GM19238 (cell line): ENCODE results near the gene COG7.
"Not testable (repeated sequence)": the region's sequence is repeated elsewhere in the genome, so short reads cannot be mapped to it uniquely, and the experiment has no call there.

Experiments used
- DNase-seq: peaks from one replicate; pipeline ENCODE4 v3.0.0; 2011; ENCODE audit warnings: low spot score; ENCODE audit not compliant: insufficient read length

The COG7 gene

DNA sequence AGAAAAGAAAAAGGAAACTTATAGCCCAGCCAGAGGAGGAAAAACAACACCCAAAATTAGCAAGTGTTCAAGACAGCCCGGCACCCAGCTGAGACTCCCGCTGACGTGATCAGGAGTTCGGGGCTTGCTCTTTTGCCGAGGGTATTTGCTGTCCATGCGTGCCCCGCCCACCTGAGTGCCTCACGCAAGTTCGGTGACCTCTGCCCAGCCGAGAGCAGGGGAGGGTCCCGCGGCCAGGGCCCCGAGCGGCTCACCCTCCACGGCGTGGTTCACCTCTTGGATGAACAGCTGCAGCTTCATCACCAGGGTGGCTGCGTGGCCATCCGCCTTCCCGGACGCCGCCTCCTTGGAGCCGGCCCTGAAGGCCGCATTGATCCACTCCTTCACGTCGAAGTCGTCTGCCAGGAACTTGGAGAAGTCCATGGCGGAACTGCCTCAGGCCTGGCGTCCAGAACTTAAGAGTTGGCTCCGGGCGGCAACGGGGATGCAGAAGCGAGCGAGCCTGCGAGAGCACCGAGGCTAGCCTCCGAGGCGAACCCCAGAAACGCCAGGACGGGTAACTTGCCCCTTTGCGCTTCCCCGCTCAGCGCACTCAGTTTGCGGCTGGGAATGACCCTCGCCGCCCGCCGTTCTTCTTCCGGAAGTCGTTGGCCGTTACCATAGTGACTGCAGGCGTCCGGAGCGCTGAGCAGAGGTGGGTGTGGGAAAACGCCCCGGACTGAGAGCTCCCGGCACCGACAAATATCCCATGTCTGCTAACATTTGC is at the start of gene COG7:
COG7 (minus strand) TSS at position 618 of the 766 bp plus-strand sequence; CDS start at position 423, 195 bp downstream.
- peak; percentile 78 for DNase-seq

DNA sequence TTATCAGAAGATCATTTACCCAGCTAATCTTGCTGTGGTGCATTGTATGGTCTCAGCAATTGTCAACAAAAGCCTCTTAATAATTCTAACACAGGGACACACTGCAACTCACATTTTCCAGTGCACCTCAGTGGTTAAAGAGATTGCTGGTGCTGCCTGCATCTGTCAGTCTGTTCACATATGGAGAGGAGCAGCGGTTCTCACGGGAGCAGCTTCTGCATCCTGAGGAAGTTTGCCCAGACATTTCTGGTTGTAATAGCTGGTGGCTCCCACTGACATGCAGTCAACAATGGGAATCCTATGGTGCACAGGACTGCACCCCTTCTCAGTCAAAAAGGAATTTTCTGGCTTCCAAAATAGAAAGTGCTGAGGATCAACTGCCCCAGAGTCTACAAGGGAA is 49.5 kb upstream of the COG7 start:
- no peak for DNase-seq

DNA sequence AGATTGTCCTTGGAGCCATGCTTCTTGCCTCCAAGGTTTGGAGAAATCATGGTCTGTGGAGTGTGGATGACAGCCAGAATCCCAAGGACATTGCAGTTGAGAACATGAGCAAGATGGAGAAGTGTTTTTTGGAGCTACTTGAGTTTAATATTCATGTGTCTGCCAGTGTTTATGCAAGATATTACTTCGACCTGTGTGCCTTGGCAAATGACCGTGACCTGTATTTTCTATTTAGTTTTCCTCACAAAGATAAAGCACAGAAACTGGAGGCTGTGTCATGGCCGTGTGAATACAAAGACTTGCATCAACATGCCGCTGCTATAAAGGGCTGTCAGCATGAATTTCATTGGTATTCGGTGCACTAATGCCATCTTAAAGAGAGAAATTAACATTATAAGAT is 48.3 kb upstream of the COG7 start:
- DNase-seq: no peak

DNA sequence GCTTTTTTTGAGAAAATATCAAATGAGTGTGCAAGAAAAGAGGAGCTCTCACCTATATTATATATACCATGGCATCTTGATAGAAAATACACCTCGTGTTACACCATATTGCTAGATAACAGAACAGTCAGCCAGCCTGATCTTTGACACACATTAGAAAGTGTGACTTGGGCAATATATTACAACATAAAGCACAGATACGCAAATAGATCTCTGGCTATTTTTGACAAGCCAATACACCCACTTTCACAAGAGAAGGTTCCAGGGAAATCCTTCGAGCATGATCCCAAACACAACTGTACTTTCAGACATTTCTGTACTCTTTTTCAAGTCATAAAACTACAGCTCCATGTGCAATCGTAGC is 47.9 kb upstream of the COG7 start:
- DNase-seq: no peak

DNA sequence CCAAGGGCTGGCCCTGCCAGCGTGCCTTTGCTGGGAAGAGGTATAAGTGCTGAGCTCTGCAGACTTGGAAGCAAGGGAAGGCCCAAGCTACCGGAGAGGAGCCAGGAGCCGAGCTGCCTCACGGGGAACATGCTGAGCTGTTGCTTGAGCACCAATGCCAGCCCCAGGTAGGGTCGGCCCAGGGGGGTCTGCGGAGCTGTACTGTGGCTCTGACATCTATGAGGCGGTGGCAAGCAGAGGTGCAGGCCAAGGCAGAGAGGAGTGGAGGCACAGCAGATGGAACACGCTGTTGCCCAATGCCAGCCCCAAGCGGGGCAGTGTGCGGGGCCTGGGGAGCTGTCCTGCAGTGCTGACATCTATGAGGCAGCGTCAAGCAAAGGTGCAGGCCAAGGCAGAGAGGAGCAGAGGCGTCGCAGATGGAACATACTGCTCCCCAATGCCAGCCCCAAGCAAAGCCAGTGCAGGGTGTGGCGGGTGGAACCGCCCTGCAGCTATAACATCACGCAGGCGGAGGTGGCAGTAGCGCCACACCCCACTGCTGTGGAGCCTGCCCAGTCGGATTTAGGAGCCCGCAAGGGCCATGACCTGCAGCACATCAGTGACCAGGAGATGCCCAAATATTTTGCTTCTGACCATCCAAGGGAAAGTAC is 47.3 kb upstream of the COG7 start:
- no peak for DNase-seq

DNA sequence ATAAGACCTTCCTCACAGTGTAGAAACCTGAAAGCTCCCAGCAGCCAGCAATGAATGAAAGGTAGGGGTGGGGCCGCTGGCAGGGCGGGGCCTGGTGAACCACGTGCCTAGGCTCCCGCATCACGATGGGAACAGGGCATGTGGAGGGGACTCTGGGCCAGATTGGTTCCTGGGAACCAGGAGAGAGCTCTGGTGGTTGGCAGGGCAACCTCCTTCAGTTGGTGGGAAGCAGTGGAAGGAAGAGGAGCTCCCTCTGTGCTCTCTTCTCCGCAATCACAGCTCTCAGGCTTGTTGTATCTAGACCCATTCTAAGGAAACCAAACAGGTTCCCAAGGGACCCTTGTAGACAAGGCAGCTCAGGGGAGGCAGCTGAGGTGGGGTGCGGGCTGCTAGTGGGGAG is 46.8 kb upstream of the COG7 start:
- no peak for DNase-seq

DNA sequence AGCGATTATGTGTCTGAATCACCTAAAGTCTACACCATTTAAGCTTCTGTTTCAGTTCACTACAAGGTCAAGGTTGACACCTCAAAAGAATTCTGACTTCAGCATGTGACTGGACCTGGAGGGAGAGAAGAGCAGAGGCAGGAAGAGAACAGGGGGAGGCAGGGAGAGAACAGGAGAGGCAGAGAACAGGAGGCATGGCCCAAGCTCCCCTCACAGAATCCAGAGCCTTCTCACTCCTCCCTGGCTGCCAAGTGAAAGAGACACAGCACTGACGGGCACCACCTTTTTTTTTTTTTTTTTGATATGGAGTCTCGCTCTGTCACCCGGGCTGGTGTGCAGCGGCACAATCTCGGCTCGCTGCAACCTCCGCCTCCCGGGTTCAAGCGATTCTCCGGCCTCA is 45.9 kb upstream of the COG7 start:
- DNase-seq: no peak

DNA sequence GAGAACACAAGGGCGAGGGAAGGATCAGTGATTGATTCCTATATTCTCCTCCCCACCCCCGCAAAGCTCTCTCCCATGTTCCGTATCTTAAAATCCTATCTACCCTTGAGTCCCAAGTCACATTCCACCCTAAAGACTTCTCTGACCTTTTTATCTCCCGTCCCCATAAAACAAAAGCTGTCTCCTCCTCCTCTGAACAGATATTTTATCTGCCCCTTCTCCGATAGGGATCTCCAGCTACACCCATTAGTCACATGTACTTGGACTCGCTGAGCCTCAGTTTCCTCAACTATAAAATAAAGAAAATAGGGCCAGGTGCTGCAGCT is 44.5 kb upstream of the COG7 start:
- DNase-seq: no peak

DNA sequence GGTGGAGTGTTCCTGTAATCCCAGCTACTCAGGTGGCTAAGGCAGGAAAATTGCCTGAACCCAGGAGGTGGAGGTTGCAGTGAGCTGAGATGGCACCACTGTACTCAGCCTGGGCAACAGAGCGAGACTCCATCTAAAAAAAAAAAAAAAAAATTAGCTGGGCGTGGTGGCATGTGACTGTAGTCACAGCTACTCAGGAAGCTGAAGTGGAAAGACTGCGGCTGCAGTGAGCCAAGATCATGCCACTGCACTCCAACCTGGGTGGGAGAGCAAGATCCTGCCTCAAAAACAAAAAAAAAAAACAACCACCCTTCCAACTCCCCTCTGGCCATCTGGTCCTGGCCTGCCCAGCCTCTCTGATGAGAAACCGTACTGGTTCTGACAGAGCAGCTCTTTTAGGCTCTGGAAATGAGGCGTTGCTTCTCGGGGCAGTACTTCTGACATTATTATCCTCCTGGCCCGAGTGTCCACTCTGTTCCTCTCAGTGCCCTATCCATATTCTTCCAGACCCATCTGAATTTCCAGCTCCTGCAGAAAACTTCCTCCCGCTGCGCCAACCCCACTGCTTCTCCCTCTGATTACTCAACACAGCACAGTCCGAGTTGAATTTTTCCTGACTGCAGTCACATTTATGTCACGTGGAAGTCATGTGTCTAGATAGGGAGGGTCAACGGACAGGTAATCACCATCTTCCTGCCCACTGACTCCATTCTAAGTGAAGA is 44.0 kb upstream of the COG7 start:
- no peak for DNase-seq

DNA sequence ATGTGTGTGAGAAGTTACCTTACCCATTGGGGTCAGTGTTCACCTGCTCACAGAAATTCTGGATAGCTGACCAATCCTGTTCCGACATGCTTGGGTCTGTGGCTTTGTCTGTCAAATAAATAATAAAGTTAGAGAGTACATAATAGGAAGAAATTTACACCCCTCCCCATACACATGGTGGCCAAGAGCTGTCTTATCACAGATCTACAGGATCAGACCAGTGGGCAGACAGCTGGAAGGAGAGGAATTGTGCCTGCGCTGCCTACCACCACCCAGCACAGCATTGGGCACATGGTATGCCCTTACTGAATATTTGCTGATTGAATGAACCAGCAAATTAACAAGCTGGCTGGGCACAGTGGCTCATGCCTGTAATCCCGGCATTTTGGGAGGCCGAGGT is 42.7 kb upstream of the COG7 start:
- DNase-seq: no peak

DNA sequence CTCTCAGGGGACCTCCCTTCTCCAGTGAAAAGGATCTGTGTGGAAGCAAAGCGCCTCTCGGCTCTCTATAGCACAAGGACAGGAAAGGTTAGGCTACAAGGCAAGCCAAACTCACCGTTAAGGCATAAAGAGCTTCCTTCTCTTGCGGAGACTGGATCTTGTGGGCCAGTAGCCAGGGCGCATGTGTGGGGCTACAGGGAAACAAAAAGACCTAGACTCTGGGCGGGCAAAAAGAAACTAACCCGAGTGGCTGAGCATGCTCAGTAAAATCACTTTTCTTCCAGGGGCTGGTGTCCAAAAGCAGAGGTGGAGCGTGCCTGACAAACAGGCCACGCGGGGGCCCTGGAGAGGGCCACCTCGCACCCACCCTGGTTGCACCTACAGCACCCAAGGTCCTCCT is 41.2 kb upstream of the COG7 start:
- DNase-seq: no peak

DNA sequence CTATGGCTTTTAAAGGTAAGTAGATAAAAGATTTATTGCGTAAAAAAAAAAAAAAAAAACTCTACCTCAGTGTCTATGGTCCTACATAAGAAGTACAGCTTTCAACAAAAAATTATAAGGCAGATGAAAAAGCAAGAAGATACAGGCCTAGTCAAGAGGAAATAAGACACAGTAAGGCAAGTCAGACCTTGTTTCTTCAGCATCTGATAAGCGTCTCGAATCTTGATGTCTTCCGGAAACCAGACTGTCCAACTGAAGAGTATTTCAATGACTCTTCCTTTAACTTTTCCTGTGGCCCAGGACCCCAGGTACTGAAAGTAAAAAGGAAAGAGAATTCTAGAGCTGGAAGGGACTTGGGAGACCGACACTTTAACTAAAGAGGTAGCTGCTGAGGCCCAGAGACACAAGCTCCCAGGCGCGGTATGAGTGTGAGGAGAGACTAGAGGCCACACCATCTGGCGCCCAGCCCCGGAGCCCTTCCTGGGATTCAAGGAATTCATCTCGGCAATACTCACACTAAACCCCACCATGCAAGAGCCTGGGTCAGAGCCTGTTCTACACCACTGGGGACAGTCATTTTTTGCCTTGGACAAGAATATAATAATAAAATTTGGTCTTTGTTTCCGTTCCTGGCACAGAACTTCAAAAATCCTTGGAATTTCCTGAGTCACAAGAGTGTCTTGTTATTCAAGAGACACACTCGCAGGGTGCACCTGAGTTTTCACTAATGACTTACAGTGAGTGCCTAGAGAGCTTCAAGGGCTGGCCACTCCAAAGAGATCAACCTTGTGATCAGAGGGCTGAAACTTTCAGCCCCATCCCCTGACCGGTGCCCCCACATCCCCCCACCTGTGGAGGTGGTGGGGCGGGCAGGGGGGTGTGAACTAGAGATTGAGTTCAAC is 38.8 kb upstream of the COG7 start:
- DNase-seq: no peak

DNA sequence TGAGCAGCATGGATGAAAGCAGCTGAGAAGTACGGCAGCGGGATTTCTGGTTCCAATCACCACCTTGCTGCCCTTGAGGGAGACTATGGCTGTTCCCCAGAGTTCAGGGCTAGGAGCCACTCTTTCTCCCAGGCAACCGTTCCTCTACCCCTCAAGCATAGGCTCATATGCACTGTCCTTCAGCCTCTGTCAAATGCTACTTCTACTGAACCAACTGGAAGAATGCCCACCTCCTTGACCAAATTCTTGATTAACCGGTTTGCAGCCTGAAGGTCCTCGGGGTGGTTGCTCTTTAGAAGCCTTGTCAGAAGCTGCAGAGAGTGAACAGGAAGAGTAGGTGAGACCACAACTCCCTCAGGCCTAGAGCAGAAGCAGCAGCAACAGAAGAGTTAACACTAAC is 33.5 kb upstream of the COG7 start:
- no peak for DNase-seq

DNA sequence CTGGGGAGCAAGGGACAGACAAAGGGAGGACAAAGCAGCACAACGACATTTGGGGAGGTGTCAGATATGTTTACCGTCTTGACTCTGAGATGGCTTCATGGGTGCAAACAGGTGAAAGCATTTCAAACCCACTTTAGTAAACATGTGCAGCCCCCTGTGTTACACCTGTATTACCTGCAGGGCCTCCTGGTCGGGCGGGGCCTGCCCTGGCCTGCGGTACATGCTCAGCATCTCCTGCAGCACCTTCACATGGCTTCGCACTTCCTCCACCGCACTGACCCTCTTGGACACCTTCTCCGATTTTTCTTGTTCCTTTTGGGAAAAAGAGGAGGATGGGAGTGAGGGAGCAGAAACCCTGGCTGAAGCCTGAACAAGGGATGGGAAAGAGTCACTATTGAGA is 32.9 kb upstream of the COG7 start:
- no peak for DNase-seq

DNA sequence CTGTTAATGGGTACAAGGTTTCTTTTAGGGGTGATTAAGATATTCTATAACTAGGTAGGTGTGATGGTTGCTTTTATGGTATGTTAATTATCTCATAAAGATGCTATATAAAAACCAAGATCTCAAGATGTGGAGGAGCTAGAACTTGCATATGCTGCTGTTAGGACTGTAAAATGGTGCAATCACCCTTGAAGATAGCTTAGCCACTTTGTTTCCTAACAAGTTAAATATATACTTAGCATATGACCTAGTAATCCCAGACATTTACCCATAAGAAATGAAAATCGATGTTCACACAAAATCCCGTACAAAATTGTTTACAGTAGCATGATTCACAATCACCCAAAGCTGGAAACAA is 32.2 kb upstream of the COG7 start:
- no peak for DNase-seq

DNA sequence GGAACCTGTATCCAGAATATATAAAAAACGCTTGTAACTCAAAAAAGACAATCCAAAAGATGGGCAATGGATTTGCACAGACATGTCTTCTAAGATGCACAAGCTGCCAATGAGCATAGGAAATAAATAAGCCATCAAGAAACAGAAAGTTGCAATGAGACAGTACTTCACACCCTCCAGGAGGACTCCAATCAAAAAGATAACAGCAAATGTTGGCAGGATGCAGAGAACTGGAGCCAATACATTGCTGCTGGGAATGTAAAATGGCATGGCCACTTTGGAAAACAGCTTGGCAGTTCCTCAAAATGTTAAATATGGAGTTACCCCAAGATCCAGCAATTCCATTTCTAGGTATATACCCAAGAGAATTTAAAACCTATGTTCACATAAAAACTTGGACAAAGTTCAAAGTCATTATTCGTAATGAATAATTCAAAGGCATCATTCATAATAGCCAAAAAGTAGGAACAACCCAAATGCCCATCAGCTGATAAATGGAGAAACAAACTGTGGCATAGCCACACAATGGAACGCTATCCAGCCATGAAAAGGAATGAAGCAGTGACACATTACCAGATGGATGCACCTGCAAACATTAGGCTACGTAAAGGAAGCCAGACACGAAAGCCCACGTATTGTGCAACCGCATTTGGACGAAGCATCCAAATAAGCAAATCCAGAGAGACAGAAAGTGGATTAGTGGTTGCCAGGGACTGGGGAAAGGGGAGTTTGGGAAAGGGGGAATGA is 31.7 kb upstream of the COG7 start:
- no peak for DNase-seq

DNA sequence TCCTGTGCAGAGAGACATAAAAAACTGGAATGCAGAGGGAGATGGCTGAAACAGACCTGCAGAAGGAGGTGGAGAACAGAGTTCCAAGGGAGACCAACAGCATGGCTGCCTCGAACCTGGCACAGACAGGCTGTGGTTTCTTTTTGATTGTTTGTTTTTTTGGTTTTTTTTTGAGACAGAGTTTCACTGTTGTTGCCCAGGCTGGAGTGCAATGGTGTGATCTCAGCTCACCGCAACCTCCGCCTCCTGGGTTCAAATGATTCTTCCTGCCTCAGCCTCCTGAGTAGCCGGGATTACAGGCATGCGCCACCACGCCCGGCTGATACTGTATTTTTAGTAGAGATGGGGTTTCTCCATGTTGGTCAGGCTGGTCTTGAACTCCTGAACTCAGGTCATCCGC is 30.5 kb upstream of the COG7 start:
- DNase-seq: not testable (repeated sequence)

DNA sequence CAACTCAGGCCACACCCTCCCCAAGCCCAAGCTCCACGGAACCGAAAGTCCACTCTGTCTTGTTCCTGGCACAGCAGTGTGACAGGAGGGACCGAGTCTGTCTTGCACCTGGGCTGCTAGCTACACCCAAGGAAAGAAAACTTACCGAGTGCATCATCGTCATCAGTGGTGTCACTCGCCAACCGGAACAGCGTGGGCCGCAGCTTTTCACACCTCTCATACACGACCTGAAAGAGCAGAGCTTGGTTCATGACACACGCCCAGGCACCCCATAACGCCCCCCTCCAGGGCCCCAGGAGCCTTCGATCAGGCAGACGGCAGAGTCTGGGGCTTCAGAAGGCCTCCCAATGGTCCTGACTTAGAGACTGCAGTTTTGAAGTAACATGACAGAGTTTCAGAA is 29.8 kb upstream of the COG7 start:
- DNase-seq: no peak

DNA sequence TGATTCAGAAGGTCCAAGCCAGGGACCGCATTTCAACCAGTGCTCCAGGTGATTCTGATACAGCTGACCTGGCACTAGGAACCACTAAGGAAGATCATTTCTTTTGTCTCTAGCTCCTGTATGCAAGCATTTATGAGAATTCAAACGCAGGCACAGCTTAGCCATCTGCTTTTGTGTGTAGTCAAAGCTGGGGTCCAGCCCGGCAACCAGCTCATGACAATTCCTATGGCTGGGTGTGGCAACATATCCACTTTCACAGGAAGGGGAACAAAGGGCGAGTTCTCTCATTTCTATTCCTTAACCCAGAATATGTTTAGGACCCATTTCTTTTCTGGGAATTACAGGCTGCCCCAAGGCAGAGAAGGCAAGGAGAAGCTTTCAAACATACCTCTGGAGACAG is 27.3 kb upstream of the COG7 start:
- no peak for DNase-seq

DNA sequence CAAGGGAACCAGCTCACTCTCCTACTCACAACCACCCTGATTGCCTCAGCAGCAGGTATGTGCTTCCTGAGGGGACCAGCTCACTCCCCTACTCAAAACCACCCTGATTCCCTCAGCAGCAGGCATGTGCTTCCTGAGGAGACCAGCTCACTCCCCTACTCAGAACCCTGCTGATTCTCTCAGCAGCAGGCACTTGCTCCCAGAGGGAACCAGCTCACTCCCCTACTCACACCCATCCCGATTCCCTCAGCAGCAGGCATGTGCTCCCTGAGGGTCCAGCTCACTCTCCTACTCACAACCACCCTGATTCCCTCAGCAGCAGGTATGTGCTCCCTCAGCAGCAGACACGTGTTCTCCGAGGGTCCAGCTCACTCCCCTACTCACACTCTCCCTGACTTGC is 26.1 kb upstream of the COG7 start:
- DNase-seq: no peak

DNA sequence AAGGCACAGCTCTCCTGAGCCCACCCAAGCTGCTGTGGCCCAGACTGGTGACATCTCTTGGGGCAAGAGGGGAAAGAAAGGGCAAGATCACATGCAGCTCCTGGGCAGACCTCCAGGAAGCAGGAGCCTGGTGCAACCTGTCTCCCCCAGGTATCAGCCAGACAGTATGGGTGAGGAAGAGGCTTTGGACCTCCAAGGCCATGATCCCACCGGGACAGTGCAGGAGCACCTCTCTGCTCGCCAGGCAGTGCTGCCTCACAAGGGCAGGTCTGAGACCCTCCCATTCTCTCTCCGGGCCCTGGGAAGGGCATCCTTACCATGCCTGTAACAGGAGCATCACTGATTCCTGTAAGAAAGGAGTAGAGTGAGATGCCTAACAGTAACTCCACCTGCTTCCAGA is 25.6 kb upstream of the COG7 start:
- no peak for DNase-seq
